ENCODE measurements around the gene S100A8. TPM values are rescaled to one million over a fixed set of nuclear protein-coding genes. Genes with fewer than 3 reads are reported as not detected.

S100A8 gene
- total and polyA plus RNA-seq, 9 donors, result 5.3 to 60.5 (median 9.1) TPM

DNA sequence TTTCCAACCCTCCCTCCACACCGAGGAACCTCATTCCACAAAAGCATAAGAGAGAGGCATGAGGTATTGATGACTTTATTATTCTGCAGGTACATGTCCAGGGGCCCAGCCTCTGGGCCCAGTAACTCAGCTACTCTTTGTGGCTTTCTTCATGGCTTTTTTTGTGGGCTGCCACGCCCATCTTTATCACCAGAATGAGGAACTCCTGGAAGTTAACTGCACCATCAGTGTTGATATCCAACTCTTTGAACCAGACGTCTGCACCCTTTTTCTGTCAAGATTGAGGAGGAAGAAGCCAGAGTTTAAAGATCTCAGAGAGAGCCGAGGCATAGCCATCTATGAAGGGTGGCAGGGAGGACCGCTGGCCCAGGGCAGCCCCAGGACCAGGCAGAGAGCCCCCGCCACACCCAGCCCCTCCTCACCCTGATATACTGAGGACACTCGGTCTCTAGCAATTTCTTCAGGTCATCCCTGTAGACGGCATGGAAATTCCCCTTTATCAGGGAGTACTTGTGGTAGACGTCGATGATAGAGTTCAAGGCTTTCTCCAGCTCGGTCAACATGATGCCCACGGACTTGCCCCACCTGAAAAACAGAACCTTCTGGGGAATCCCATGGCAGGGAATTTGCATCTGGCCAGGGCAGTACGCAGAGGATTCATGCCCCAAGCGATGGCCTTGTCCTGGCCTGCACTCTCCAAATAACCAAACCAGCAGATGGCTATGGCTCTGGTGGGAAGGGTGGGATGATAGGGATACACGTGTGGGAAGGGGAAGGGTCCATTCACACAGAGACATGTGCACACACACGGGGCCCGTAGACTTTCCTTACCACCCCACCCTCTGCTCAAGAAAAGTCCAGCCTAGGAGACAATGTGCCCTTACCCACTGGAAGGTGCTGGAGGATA lies 647 bp downstream of the S100A8 start:
- Histone ChIP-seq H3K36me3 (no peaks in the 10 kb centered on the region), H3K4me3 (no peak overlapping the region), H3K27me3 (no peaks in the 10 kb centered on the region), H3K4me1 (ENCODE audit: insufficient read depth) (no peaks in the 10 kb centered on the region), H3K27ac (no peak overlapping the region), H3K9me3 (no peaks in the 10 kb centered on the region)
- TF ChIP-seq POLR2A (IDR thresholded peaks at IDR 0.05) (no peak), EP300 (IDR thresholded peaks at IDR 0.05) (no peak)
- TF ChIP-seq, protein P1, sequence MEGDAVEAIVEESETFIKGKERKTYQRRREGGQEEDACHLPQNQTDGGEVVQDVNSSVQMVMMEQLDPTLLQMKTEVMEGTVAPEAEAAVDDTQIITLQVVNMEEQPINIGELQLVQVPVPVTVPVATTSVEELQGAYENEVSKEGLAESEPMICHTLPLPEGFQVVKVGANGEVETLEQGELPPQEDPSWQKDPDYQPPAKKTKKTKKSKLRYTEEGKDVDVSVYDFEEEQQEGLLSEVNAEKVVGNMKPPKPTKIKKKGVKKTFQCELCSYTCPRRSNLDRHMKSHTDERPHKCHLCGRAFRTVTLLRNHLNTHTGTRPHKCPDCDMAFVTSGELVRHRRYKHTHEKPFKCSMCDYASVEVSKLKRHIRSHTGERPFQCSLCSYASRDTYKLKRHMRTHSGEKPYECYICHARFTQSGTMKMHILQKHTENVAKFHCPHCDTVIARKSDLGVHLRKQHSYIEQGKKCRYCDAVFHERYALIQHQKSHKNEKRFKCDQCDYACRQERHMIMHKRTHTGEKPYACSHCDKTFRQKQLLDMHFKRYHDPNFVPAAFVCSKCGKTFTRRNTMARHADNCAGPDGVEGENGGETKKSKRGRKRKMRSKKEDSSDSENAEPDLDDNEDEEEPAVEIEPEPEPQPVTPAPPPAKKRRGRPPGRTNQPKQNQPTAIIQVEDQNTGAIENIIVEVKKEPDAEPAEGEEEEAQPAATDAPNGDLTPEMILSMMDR (IDR thresholded peaks at IDR 0.05), result no peak
- DNase-seq, result no peak
- WGBS, 3 donors, result 67 to 78% (median 68%) methylated on average over 17 of the region's 17 CpGs
- intact Hi-C loops (cut with DNase I), result no loop called here

DNA sequence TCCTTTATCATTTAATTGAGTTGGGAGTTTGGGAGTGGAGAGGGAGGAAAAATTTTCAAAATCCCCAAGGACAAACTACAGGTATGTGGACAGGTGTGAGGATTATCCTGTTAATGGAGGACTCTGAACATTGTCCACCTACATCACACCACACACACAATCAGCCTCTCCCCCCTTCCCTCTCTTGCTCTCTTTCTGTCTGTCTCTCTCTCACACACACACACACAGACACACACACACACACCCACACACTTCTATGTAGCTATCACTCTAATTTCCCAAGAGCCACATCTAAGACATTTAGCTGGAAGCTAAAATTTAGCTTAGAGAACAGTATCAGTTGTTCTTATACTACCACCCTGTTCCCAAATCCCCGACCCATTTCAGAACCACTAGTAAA lies 1.5 kb downstream of the S100A8 start:
- Histone ChIP-seq H3K36me3 (no peaks in the 10 kb centered on the region), H3K4me3 (no peak overlapping the region), H3K27me3 (no peaks in the 10 kb centered on the region), H3K4me1 (ENCODE audit: insufficient read depth) (no peaks in the 10 kb centered on the region), H3K27ac (no peak overlapping the region), H3K9me3 (no peaks in the 10 kb centered on the region)
- DNase-seq, result no peak
- TF ChIP-seq POLR2A (IDR thresholded peaks at IDR 0.05) (no peak), EP300 (IDR thresholded peaks at IDR 0.05) (no peak)
- TF ChIP-seq, protein P1 (IDR thresholded peaks at IDR 0.05), result no peak
- intact Hi-C loops (cut with DNase I), result no loop called here
- 80 to 88% (median 85%) methylated on average over 1 of the region's 1 CpG for WGBS, 3 donors

DNA sequence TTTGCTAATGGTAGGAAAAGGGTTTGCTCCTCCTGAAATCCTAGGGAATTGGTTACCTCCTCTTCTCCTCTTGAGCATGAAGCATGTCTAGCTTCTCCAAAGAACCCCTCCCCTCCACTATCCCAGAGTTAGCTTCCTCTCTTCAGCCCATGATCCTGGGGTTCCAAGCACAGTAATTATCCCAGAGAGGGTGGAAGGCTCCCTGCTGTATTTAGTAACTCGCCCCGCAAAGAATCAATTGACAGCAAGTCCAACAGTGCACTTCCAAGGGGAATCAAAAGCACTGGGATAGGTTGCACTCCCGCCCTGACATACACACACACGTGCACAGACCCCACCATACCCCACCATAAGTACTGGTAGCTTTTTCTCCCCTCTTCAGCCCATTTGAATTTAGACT lies 3.1 kb downstream of the S100A8 start:
- Histone ChIP-seq H3K4me3 (no peak overlapping the region), H3K4me1 (ENCODE audit: insufficient read depth) (no peaks in the 10 kb centered on the region), H3K9me3 (no peaks in the 10 kb centered on the region), H3K27ac (no peak overlapping the region), H3K36me3 (no peaks in the 10 kb centered on the region), H3K27me3 (no peaks in the 10 kb centered on the region)
- TF ChIP-seq POLR2A (IDR thresholded peaks at IDR 0.05), result no peak
- no peak for TF ChIP-seq EP300 (IDR thresholded peaks at IDR 0.05)
- TF ChIP-seq, protein P1 (IDR thresholded peaks at IDR 0.05), result no peak
- intact Hi-C loops (cut with DNase I), result no loop called here
- DNase-seq, result no peak
- 69 to 81% (median 78%) methylated on average over 4 of the region's 4 CpGs for WGBS, 3 donors

DNA sequence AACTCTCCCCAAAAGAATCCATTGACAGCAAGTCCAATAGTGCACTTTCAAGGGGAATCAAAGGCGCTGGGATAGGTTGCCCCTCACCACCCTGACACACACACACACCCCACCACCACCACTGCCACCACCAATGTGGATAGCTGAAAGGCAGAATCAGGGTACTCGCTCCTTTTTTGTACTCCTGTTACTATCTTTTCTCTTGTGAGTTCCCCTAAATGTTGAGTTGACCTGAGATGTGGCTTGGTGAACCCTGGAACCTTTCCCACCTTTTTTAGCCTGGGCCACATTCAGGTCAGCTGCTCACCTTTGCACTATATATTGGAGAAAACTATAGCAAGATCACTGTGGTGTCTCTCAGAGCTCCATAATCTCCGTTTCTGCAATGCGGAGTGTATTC lies 3.9 kb downstream of the S100A8 start:
- no peaks in the 10 kb centered on the region for H3K9me3 ChIP-seq
- no peaks in the 10 kb centered on the region for H3K4me1 ChIP-seq (ENCODE audit: insufficient read depth)
- intact Hi-C loops (cut with DNase I), result no loop called here
- WGBS, 3 donors, result 88 to 92% (median 90%) methylated on average over 4 of the region's 4 CpGs
- no peak overlapping the region for H3K27ac ChIP-seq
- no peak overlapping the region for H3K4me3 ChIP-seq
- TF ChIP-seq, protein P1 (IDR thresholded peaks at IDR 0.05), result no peak
- TF ChIP-seq POLR2A (IDR thresholded peaks at IDR 0.05) (no peak), EP300 (IDR thresholded peaks at IDR 0.05) (no peak)
- no peaks in the 10 kb centered on the region for H3K27me3 ChIP-seq
- no peak for DNase-seq
- no peaks in the 10 kb centered on the region for H3K36me3 ChIP-seq
